NCI-H2227 (cell line): ENCODE results near the gene ACADL.
A peak's percentile ranks its signal among the peaks of the same experiment; 100 is the strongest.
"Not testable (repeated sequence)": the region's sequence is repeated elsewhere in the genome, so short reads cannot be mapped to it uniquely, and the experiment has no call there.

ENCODE experiments used
- DNase-seq: peaks from one replicate; lab custom pipeline; 2025; ENCODE audit not compliant: unreplicated experiment; lab: John Stamatoyannopoulos, UW

The ACADL gene

DNA sequence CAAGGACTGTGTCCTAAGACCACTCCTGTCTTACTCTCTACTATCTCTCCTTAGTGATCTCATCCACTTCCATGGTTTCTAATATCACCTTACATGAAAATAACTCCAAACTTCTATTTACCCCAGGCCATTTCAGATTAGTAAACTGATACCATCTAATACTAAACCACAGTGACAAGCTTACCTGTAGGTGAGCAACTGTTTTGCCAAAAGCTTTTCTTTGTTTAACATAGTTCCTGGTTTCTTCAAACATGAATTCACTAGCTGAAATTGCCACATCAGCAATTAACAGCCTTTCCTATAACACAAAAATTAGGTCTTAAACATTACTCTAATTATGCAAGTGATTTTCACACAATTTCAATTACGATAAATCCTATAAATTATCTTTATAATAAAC, 22.1 kb downstream of the ACADL start:
- DNase-seq = no peak

DNA sequence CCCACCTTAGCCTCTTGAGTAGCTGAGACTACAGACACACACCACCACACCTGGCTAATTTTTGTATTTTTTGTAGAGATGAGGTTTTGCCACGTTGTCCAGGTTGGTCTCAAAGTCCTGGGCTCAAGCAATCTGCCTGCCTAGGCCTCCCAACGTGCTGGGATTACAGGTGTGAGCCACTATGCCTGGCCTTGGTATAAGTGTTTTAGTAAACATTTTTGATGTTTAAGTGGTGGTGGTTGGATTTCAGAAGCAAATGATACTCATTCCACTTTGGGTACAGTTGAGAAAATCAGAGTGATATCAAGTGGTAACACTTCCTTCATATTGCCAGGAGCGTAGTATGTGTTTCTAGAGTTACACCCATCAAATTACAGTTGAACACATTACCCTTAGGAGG, 25.4 kb downstream of the ACADL start:
- no peak for DNase-seq

DNA sequence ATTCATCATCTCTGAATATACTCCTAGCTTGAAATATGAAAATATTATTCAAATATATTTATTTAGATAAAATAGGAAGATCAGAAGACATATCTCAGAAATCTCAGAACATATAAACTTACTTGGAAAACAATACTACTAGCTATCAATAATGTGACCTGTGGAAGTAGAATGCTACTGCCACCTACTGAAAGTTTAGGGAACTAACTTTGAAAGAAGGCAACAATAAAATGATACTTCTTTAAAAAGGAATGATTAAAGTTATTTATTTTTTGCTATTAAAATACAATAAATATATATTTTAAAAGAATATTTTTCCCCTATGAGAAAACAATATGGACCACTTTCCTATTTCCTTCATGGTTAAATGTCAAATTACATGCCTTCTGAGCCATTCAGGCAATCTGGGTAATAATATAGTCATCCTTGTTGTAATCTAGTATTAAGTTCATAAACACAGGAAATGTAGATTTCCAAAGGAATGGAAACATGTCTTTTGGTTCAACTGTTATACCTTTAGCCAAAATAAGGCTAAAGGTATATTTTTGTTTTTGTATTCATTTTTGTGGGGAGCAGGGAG, 26.0 kb downstream of the ACADL start:
- DNase-seq = peak; percentile 51

DNA sequence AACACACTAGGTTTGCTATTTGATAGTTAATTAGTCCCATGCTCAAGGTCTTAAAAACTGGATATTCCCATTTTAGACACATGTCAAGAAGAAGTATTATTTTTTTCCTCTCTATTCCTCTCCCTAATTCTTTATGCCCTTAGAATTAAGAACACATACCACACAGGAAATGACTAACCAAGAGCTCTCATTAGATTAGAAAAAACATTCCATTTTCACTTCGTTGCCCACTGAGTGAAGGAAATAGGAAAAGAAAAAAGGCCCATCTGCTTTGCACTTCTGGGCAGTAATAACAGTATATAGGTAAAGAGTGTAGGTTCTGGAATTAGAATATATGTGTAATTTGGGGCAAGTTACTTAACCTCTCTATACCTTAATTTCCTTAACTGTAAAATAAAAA, 26.9 kb downstream of the ACADL start:
- DNase-seq = no peak

DNA sequence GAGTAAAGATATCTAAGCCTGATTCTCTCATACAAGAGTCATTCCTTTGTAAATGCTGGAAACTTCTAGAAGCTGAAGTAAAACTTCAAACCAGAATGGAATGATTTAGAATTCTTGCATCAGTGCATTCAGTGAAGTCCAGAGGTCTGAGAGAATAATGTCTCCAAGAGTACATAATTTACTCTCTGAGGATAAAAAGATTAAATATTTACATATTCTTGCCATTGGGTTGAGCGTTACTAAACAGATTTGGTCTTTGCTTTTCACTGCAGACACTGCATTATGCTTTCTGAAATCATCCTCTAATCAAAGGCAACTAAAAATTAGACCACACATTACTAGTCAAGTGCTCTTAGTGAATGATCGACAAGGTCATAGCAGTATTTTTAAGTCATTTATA, 27.5 kb downstream of the ACADL start:
- no peak for DNase-seq

DNA sequence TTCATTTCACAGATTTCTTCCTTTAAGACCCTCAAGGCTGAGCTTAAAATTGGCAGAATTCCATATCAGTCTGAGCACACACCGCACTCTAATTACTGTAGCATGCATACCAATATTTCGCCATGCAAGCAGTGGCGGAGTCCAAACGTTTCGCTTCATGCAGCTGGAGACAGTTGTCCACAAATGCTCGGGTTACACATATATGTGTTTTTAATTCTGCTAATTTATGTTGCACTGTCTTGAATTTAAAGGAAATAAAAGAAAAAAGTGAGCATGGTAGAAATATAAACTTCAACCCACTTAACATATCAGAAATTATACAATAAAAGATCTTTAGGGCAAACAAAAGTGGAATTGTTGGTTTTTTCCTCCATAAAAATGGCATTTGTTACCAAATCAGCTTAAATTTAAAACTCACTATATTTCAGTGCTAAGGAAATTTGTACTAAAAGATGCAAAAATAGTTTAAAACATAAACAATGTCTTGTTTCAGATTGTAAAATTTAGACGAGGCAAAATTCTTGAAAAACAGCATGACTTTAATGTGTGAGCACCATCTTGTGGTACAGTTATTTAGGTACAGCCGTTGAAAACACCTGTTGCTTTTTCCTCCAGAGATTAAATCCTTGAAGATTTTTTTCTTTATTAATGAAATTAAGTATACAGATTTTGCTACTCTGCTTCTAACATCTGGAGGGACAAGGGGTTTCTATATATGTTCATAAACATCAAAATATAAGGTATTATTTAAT, 30.0 kb downstream of the ACADL start:
- DNase-seq = peak; percentile 80

DNA sequence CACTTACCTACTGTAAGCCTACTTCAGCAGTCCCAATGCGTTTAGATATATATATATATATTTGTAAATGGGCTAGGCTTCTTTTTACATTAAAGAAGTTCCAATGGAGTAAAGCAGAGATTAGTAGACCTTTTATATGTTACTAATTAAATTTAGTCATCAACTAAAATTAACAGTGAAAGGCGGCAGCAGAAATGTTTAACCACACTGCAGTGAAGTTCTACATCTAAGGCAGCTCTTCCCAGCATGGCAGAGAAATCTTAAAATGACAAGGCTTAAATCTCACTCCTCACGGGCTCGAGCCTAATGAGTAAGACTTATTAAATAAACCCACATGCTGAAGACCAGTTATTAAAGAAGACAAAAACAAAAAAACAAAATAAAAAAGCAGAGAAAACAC, 34.9 kb downstream of the ACADL start:
- no peak for DNase-seq

DNA sequence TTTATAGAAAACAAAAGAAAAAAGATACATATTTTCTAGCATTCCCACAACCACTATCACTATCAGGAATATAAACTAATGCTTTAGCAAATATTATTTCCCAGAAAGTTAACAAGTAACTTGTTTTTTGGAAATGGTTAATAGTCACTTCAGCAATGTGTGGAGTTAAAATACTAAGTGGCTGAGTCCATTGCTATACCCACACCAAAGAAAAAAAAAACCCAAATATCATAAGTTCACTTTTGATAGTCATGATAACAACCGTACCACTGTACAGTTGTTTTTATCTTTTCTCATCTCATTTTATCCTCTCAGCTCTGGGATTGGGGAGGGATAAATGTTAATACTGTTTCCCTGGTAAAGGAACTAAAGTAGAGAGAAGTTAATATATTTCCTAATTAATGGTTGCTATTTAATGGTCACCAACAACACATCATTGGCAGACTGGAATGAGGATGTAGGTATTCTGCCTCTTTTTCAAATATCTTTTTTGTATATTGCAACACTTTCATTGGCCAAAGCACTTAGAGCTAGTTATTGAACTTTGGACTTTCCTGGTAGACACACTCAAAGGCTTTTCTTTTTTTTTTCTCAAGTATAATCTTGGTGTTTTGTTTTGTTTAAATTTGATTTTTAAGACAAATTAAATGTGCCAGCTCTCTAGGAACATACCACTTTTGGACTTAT, 35.7 kb downstream of the ACADL start:
- DNase-seq = no peak

DNA sequence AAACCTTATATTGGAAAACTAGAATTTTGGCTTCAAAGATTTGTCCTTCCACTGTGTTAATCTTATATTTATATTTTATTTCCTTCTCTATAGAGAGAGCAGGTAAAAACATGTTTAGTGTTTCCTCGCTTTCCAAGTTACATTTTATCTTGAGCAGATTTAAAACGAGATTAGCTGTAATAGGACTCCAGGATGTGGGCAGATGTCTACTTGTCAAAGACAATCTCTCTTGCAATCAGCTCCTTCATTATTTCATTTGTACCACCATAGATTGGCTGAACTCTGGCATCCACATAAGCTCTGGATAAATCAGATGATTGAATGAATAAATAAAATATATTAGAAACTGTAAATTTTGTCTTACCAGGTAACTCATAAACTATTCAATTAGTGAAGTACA, 36.5 kb downstream of the ACADL start:
- DNase-seq = no peak

DNA sequence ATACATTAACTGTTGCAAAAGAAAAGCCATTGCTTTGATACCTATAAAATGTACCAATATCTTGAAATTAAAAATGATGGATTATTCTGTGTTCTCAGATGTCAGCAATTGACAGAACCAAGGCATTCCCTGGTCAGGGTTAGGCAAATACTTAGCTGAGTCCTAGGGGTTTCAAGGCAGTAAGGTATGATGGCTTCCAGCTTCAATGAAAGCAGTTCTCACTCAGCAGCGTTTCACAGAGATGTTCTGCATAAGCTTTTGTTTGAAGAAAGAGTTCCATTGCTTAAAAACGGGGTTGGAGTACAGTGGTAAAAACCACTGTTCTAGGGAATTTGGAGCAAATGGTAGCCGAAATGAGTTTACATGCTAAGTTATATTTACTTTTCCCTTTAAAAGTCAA, 37.1 kb downstream of the ACADL start:
- no peak for DNase-seq

DNA sequence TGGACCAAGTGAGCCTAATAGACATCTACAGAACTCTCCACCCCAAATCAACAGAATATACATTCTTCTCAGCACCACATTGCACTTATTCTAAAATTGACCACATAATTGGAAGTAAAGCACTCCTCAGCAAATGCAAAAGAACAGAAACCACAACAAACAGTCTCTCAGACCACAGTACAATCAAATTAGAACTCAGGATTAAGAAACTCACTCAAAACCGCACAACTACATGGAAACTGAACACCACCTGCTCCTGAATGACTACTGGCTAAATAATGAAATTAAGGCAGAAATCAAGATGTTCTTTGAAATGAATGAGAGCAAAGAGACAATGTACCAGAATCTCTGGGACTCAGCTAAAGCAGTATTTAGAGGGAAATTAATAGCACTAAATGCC, 41.3 kb downstream of the ACADL start:
- not testable (repeated sequence) for DNase-seq

DNA sequence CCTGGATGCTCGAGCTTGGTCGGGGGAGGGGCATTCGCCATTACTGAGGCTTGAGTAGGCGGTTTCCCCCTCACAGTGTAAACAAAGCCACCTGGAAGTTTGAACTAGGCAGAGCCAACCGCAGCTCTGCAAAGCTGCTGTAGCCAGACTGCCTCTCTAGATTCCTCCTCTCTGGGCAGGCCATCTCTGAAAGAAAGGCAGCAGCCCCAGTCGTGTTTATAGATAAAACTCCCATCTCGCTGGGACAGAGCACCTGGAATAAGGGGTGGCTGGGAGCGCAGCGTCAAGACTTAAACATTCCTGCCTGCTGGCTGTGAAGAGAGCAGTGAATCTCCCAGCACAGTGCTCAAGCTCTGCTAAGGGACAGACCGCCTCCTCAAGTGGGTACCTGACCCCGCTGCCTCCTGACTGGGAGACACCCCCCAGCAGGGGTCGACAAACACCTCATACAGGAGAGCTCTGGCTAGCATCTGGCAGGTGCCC, 43.6 kb downstream of the ACADL start:
- DNase-seq = peak; percentile 34

DNA sequence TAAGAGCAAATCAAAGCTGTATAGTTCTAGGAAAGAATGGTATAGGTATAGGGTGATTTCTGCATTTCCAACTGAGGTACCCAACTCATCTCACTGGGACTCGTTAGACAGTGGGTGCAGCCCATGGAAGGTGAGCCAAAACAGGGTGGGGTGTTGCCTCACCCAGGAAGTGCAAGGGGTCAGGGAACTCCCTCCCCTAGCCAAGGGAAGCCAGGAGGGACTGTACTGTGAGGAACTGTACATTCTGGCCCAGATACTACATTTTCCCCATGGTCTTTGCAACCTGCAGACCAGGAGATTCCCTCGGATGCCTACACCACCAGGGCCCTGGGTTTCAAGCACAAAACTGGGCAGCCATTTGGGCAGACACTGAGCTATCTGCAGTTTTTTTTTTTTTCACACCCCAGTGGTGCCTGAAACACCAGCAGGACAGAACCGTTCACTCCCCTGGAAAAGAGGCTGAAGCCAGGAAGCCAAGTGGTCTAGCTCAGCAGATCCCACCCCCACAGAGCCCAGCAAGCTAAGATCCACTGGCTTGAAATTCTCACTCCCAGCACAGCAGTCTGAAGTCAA, 44.1 kb downstream of the ACADL start:
- not testable (repeated sequence) for DNase-seq

DNA sequence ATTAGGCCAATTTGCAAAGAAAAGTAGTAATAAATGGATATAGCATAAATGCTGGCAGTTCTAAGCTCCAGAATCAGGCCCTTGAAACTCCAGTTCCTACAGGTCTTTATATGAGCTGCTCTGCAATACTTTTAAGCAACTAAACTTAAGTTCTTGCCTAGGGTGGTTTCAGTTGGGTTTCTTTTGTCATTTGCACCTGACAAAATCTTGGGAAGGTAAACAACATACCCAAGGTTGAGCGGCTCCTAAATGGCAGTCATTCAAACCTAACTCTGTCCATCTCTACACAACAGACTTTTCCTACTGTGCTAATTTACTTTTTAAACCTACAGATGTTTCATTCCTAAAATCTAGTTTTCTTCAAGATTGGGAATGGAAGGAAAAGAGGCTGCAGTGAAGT, 44.8 kb downstream of the ACADL start:
- no peak for DNase-seq

DNA sequence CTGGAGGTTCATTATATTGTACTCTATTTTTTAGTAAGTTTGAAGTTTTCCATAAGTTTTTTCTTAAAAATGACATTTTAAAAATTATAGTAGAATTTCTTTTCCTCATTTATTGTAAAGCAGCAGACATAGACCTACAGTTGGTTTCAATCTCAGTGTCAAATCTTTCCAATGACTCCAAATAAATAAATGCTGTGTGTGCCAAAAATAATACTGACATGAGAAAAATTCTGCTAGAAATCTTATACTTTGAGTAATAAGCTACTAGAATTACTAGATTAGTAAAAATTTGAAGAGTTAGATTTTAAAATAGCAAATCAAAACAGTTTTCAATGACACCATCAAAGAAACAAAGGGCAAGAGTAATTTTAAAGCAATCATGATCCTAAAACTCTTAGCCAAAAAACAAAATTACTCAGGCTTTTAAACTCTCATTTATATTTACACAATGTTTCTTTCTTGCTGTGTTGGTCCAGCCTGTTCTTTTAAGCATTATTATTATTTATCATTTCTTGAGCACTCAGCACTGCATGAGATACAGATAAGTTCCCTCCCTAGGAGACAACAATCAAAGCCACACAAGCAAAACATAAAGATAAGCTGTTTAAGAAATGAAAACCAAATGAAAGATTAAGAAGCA, 45.8 kb downstream of the ACADL start:
- no peak for DNase-seq

DNA sequence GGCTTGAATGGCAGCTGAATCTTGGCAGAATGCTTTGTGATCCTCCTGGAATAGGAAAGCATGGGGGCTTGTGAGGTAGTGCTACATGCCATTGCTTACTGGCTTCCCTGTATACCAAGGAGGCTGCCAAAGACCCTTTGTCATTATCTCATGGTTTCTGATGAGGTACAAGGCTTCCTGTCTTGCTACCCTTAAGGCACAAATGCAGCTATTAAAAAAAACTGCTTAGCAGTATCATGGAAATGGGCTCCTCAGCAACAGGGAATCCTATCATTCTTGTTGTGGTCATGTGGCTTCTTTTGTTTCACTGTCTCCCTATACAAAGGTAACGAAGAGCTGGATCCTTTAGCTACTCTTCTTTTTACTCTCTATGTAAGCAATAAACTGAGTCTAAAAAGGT, 47.5 kb downstream of the ACADL start:
- no peak for DNase-seq

DNA sequence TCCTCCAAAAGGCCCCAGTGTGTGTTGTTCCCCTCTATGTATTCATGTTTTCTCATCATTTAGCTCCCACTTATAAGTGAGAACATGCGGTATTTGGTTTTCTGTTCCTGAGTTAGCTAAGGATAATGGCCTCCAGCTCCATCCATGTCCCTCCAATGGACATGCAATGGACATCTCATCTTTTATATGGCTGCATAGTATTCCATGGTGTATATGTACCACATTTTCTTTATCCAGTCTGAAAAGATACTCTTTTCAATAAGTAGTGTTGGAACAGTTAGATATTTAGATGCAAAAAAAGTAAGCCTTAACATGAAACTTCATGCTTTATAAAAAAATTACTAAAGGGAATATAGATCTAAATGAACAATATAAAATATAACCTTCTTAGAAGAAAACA, 48.1 kb downstream of the ACADL start:
- DNase-seq = not testable (repeated sequence)

DNA sequence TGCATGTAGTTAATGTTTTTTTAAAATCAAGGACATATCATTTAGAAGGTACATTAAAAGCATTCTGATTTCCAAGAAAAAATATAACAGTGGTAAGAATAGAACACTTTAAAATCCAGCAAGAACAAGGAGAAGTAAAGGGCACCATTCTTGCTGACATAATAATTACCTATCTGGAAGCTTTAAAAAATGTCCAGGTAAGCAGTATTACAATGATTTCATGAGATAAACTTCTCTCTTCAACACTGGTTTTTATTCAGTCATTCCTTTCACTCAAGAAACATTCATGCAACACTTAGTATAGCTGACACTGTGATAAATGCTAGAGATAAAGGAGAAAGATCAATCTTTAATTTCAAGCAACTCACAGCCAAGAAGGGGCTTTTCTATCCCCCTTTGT, 51.2 kb downstream of the ACADL start:
- DNase-seq = no peak

DNA sequence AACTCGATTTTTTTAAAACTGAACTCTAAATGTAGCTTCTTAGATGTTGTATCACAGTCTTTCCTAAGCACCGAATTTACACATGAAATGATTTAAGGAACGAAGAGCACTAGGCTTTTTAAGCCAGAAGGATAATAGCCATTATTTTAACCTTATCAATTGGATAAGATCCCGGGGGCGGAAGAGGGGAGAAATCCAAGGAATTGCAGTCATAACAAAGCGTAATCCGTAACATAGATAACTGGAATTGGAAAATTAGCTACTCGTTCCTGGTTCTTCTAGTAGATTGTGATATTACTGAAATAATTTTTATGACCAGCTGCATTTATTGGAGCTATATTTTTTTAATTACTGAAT, 53.0 kb downstream of the ACADL start:
- no peak for DNase-seq

DNA sequence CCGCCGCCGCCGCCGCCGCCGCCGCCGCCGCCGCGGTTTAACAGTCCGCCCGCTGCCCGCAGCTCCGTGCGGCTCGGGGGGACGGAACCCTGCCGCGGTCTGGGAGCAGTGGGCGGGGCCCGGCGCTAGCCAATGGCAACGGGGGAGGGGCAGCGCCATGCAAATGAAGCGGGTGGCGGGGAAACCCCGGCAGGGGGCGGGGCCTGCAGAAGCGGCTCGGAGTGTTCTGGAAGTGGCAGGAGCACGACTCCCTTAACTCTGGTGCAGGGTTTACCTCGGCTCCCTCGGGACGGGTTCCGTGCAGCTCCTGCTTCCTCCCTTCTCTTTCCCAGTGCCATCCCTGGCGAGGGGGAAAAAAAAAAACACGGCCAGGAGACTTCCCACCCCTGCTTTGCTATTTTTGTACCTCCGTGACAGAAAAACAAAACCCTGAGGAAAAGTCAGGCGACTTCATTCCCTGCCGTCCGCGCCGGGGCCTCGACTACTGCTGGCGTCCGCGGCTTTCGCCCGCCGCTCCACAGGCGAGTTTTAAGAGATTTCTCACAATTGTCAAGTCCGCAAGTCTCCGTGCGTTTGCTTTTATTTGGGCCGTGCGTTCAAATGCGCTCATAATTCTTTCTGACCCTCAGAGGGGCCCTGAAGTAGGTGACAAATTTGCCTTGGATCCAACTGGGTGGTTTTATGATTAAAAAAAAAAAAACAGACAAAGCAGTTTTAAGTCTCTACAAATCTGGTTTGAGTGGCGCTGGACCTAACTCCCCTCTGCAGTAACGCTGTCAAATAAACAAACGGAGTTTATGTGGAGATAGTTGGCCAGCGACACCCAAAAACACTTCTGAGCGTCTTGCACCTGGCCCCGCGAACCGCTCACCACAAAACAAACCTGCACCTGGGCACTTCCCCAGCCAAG, 53.7 kb downstream of the ACADL start, which contains the start of gene KANSL1L:
TSS of gene KANSL1L (minus strand) at position 101 of the 910 bp plus-strand sequence. CDS start 16,827 bp downstream, outside the sequence.
- DNase-seq = peak; percentile 99
